VCaP (cell line): ENCODE data around the gene MIDN.

Source experiments
- H3K27ac ChIP-seq: fragments of 450-650 bp; 2 replicates; pipeline ENCODE4 v1.5.1; 2017
- CTCF ChIP-seq: fragments of 450-650 bp; conservative IDR thresholded peaks from 2 replicates; pipeline ENCODE4 v1.5.1; 2017; ENCODE audit warnings: mild to moderate bottlenecking, moderate library complexity

The MIDN gene

DNA sequence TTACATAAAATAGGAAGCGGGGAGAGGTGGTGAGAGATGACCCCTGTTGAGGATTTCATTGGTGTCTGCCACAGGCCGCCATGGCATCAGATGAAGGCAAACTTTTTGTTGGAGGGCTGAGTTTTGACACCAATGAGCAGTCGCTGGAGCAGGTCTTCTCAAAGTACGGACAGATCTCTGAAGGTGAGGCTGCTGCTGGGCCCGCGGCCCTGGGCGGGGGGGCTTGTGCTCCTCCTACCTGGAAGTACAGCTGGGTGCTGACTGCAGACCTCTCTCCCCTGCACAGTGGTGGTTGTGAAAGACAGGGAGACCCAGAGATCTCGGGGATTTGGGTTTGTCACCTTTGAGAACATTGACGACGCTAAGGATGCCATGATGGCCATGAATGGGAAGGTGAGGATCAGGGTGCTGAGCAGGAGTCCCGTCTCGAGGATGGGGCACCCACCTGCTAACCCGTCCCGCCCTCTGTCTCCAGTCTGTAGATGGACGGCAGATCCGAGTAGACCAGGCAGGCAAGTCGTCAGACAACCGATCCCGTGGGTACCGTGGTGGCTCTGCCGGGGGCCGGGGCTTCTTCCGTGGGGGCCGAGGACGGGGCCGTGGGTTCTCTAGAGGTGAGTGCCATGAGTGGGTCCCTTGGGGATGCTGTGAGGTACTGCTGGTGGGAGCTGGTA is 22.6 kb downstream of the MIDN start:
- no peak for TF ChIP-seq CTCF
- peak overlapping the region; percentile 98 for H3K27ac ChIP-seq

DNA sequence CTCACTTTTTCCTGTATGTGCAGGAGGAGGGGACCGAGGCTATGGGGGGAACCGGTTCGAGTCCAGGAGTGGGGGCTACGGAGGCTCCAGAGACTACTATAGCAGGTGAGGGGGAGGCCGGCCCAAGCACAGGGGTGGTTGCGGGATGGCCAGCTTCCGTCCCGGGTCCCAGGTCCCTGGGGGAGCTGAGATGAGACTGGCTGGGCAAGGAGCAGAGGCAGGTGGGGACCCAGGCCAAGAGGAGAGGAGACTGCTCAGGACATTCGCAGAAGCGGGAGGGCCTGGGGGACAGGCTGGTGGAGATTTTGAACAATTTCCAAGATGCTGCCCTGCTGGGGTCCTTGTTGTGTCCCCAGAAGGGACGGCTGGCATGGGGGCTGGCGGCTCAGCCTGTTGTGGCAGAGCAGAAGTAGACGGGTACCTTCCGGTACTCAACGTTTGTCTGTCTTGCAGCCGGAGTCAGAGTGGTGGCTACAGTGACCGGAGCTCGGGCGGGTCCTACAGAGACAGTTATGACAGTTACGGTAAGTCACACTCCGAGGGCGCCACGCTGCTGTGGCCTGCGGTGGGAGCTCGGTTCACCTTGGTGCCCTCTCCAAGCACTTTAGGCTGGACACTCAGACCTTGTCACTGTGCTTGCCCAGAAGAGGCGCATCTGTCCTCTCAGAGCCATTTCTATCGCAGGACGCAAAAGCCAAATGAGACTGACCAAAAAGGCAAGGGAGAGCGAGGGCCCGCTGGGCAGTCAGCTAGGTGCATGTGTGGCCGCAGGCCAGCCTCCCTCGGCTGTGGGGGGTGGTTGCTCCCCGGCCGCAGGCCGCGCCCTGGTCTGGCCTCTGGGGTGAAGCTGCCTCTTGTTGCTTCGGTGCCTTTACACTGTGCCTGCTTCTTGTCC is 23.4 kb downstream of the MIDN start:
- TF ChIP-seq CTCF = no peak

DNA sequence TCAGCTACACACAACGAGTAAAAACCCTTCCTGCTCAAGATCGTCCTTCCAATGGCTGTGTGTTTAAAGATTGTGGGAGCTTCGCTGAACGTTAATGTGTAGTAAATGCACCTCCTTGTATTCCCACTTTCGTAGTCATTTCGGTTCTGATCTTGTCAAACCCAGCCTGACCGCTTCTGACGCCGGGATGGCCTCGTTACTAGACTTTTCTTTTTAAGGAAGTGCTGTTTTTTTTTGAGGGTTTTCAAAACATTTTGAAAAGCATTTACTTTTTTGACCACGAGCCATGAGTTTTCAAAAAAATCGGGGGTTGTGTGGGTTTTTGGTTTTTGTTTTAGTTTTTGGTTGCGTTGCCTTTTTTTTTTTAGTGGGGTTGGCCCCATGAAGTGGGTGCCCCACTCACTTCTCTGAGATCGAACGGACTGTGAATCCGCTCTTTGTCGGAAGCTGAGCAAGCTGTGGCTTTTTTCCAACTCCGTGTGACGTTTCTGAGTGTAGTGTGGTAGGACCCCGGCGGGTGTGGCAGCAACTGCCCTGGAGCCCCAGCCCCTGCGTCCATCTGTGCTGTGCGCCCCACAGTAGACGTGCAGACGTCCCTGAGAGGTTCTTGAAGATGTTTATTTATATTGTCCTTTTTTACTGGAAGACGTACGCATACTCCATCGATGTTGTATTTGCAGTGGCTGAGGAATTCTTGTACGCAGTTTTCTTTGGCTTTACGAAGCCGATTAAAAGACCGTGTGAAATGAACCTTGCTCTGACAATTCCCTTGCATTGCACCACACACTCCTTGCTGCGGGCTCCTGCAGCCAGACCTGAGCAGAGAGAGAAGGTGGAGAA is 24.3 kb downstream of the MIDN start:
- no peak for TF ChIP-seq CTCF
- peak overlapping the region; percentile 98 for H3K27ac ChIP-seq

More for the DNA sequence above, 23.4 kb downstream of the MIDN start:
- H3K27ac ChIP-seq = peak overlapping the region; percentile 98

- TF ChIP-seq CTCF = no peak
- peak overlapping the region; percentile 98 for H3K27ac ChIP-seq
Measured at GRCh38 chr19:1273263-1274041, 25.1 kb downstream of the MIDN start.

DNA sequence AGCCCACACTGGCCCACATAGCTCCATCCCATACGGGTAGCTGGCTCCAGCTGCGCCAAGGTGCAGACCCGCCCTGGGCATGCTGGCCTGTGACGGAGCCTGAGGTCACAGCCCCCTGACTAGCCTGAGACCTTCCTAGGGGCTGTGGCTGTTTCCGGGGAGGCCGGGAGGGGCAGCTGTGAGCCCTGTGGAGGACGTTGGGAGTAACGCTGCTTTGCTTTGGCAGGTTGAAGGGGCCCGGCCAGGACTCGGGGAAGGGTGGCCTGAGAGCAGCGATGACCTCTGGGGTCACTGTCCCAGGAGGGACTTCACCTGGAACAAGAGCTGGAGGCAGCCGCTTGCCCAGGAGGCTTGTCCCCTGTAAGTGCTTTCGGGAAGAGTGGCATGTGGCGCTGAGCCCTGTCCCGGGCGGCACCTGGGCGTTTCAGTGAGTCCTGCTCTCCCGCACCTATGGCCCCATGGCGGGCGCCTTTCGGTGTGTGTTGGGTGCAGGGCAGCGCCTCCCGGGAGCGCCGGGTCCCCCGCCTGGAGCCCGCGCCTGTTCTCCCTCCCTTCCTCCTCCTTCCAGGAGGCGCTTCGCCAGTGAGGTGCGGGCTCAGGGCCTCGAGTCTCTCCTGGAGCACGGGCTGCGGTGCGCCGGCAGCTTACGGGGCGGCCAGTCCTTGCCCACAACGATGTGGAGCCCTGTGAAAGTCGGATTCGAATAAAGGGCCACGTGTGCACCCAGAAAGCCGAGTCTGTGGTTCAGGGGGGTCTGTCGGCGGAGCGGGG is 25.9 kb downstream of the MIDN start:
- TF ChIP-seq CTCF = no peak
- H3K27ac ChIP-seq = peak overlapping the region; percentile 98

- no peak for TF ChIP-seq CTCF
- H3K27ac ChIP-seq = peak overlapping the region; percentile 98
Measured at GRCh38 chr19:1274852-1275259, 26.5 kb downstream of the MIDN start.
